Body of pancreas (tissue), 4 donors: ENCODE results near the gene PIP5KL1. TPM values are rescaled to one million over a fixed set of nuclear protein-coding genes. Genes with fewer than 3 reads are reported as not detected.
A peak's percentile ranks its signal among the peaks of the same experiment; 100 is the strongest.

Experiments used
- ATAC-seq: fragments of 150-250 bp; one replicate; pipeline ENCODE4 v1.9.1; 2016
- DNase-seq, 4 donors: peaks; one replicate each; pipeline ENCODE4 v3.0.0-alpha.2; 2019
- H3K27ac ChIP-seq, 4 donors: fragments of 200-600 bp; sonication (generic); 1 replicate in 3 of 4; 2 replicates in 1 of 4; pipeline versions ENCODE4 v1.5.1 to v1.6.1; 2016 to 2019; ENCODE audit warnings: mild to moderate bottlenecking in 1 of 4, mixed read lengths in 1 of 4, moderate library complexity in 1 of 4
- H3K27me3 ChIP-seq, 2 donors: fragments of 200-600 bp; sonication (generic); one replicate each; pipeline ENCODE4 v1.6.0; 2016; ENCODE audit warnings: mild to moderate bottlenecking in 1 of 2
- H3K36me3 ChIP-seq, 2 donors: fragments of 200-600 bp; sonication (generic); replicated peaks in 1 of 2; 2 replicates each; pipeline ENCODE4 v1.5.1; 2016; ENCODE audit warnings: low read depth in 2 of 2; ENCODE audit not compliant: insufficient read depth in 1 of 2
- H3K4me1 ChIP-seq: fragments of 200-600 bp; sonication (generic); one replicate; pipeline ENCODE4 v1.6.0; 2016
- H3K4me3 ChIP-seq, 2 donors: fragments of 200-600 bp; sonication (generic); 1 replicate in 1 of 2; 2 replicates in 1 of 2; pipeline ENCODE4 v1.5.1; 2016 to 2019
- H3K9me3 ChIP-seq, 3 donors: fragments of 200-600 bp; sonication (generic); 1 replicate in 2 of 3; 2 replicates in 1 of 3; pipeline ENCODE4 v1.5.1; 2016
- CTCF ChIP-seq, 7 experiments: fragments of 450-650 bp in 4 of 7; fragments of 200-600 bp in 3 of 7; sonication (generic) in 3 of 7; IDR thresholded peaks; one replicate each; pipeline ENCODE4 v1.5.1; 2016 to 2019; ENCODE audit warnings: antibody characterized with exemption in 7 of 7
- POLR2A ChIP-seq, 3 donors: fragments of 450-650 bp; IDR thresholded peaks; one replicate each; pipeline ENCODE4 v1.6.1; 2016; ENCODE audit warnings: antibody characterized with exemption in 3 of 3, mild to moderate bottlenecking in 2 of 3
- WGBS, 2 donors: methylation state at CpG; one replicate each; pipeline ENCODE4 v1.1.5; 2017; 5-methylcytosine and 5-hydroxymethylcytosine counted together
- intact Hi-C: fragments of 100-400 bp; cut with DNase I; formaldehyde crosslinking; loops from one replicate; pipeline ENCODE4 v1.15.1; 2023
- total RNA-seq, 2 donors: library from RNA; depleted of rRNA; stranded (reverse); fragments of >200 nt; gene quantifications; one replicate each; pipeline ENCODE4 v1.1.0, GENCODE V29; 2016

The PIP5KL1 gene
- total RNA-seq, 2 donors from 2014 or later, result 1.3 to 2.6 TPM

GRCh38 chr9:127915801-127916719, 14.5 kb downstream of the PIP5KL1 start:
- DNase-seq, result peak; percentile 49 to 75 (median 72)
- ATAC-seq, result peak; percentile 2
- Histone ChIP-seq H3K4me1 (peaks cover 62% of the 10 kb centered on the region), H3K9me3 (no peaks in the 10 kb centered on the region), H3K36me3 (peaks cover 0 to 5% of the 10 kb centered on the region in 2 donors), H3K27me3 (no peaks in the 10 kb centered on the region), H3K27ac (peak overlapping the region; percentile 70 to 78 (median 76)), H3K4me3 (peak overlapping the region in 1 of 2 donors; percentile 79)
- intact Hi-C loops, result no loop called here
- WGBS, 2 donors, result 10 to 11% methylated on average over 18 to 27 of the region's 27 CpGs
- TF ChIP-seq POLR2A (IDR thresholded peaks at IDR 0.05) (peak; percentile 32 to 69 (median 52)), CTCF (IDR thresholded peaks at IDR 0.05) (no peak)

GRCh38 chr9:127915325-127915752, 15.2 kb downstream of the PIP5KL1 start:
- no peak for ATAC-seq
- Histone ChIP-seq H3K9me3 (no peaks in the 10 kb centered on the region), H3K4me1 (peaks cover 62% of the 10 kb centered on the region), H3K27me3 (no peaks in the 10 kb centered on the region), H3K36me3 (peaks cover 0 to 5% of the 10 kb centered on the region in 2 donors), H3K4me3 (no peak overlapping the region), H3K27ac (peak overlapping the region; percentile 70 to 78 (median 76))
- no peak for TF ChIP-seq CTCF (IDR thresholded peaks at IDR 0.05)
- no peak for TF ChIP-seq POLR2A (IDR thresholded peaks at IDR 0.05)
- 40 to 43% methylated on average over 3 to 5 of the region's 5 CpGs for WGBS, 2 donors
- intact Hi-C loops, result no loop called here
- peak; percentile 48 to 71 (median 62) for DNase-seq

GRCh38 chr9:127913682-127914081, 16.9 kb downstream of the PIP5KL1 start:
- intact Hi-C loops, result no loop called here
- Histone ChIP-seq H3K4me1 (peaks cover 47% of the 10 kb centered on the region), H3K27ac (no peak overlapping the region), H3K9me3 (no peaks in the 10 kb centered on the region), H3K36me3 (peaks cover 0 to 7% of the 10 kb centered on the region in 2 donors), H3K27me3 (no peaks in the 10 kb centered on the region), H3K4me3 (no peak overlapping the region)
- DNase-seq, result no peak
- TF ChIP-seq POLR2A (IDR thresholded peaks at IDR 0.05), result no peak
- TF ChIP-seq CTCF (IDR thresholded peaks at IDR 0.05), result no peak
- ATAC-seq, result no peak
- 91 to 100% methylated on average over 8 of the region's 11 CpGs for WGBS, 2 donors

- 38 to 62% methylated on average over 5 of the region's 5 CpGs for WGBS, 2 donors
- H3K4me1 ChIP-seq, result peaks cover 39% of the 10 kb centered on the region
These were observed 17.7 kb downstream of the PIP5KL1 start for GRCh38 chr9:127912882-127913281.

More at GRCh38 chr9:127912882-127913281, 17.7 kb downstream of the PIP5KL1 start:
- Histone ChIP-seq H3K27me3 (no peaks in the 10 kb centered on the region), H3K4me3 (no peak overlapping the region), H3K36me3 (peaks cover 0 to 7% of the 10 kb centered on the region in 2 donors), H3K27ac (peak overlapping the region in 2 of 4 donors; percentile 20 to 37), H3K9me3 (no peaks in the 10 kb centered on the region)
- ATAC-seq (no peak), DNase-seq (peak in 3 of 4 donors; percentile 46 to 75 (median 66))
- no peak for TF ChIP-seq CTCF (IDR thresholded peaks at IDR 0.05)
- intact Hi-C loops, result no loop called here
